ENCODE results near the gene AUTS2. TPM values are rescaled to one million over a fixed set of nuclear protein-coding genes. Genes with fewer than 3 reads are reported as not detected.

AUTS2 gene
- total and polyA plus RNA-seq, 2 of the 8 experiments (the other 6 are each of a cell fraction or from before 2014, with no cell fraction given): 25.9 to 101 TPM

GRCh38 chr7:69946901-69947300 is 348.6 kb downstream of the AUTS2 start:
- Histone ChIP-seq H3K23ac (ENCODE audit: insufficient read length) (no peak overlapping the region), H2BK20ac (ENCODE audit: low read length) (no peak overlapping the region), H3K27ac (ENCODE audit: low read depth, low read length) (no peak overlapping the region), H3K4ac (replicated peaks; ENCODE audit: insufficient read length, low read depth, low read length) (no peak overlapping the region), H2BK15ac (ENCODE audit: low read length) (no peak overlapping the region), H3K23me2 (ENCODE audit: low read depth, low read length) (no peaks in the 10 kb centered on the region), H3K18ac (ENCODE audit: extremely low read depth, low read length) (no peak overlapping the region), H2AK5ac (ENCODE audit: low read depth, low read length) (no peak overlapping the region), H4K8ac (ENCODE audit: extremely low read depth, insufficient read depth, low read length) (no peak overlapping the region), H3K9ac (replicated peaks in 1 of 4; ENCODE audit: extremely low read depth in 1 of 4, low read depth in 3 of 4, low read length in 3 of 4) (no peak overlapping the region), H4K20me1 (replicated peaks in 1 of 2; ENCODE audit: control insufficient read depth in 1 of 2, insufficient read depth in 2 of 2, low read length in 2 of 2) (no peaks in the 10 kb centered on the region), H3K27me3 (replicated peaks in 1 of 4; ENCODE audit: control insufficient read depth in 3 of 4, extremely low read depth in 1 of 4, insufficient read depth in 3 of 4, low read length in 3 of 4) (no peaks in the 10 kb centered on the region), H4K91ac (replicated peaks; ENCODE audit: insufficient read length, low read length) (no peak overlapping the region), H3K79me2 (ENCODE audit: control insufficient read depth in 1 of 2, insufficient read depth in 2 of 2, low read length in 2 of 2) (no peaks in the 10 kb centered on the region), H2BK120ac (replicated peaks; ENCODE audit: low read depth, low read length) (no peak overlapping the region), H3K4me1 (replicated peaks in 1 of 4; ENCODE audit: control insufficient read depth in 3 of 4, insufficient read depth in 4 of 4, low read length in 3 of 4) (0 out of 7 replicates have a peak, but pooled peaks cover 0 to 2% (median 0%) of the 10 kb centered on the region in 4 experiments), H3K14ac (ENCODE audit: insufficient read length) (no peak overlapping the region), H2BK12ac (ENCODE audit: low read depth, low read length) (no peak overlapping the region), H2BK5ac (ENCODE audit: low read depth, low read length) (no peak overlapping the region), H4K5ac (ENCODE audit: insufficient read length, low read depth, low read length) (no peak overlapping the region), H3K9me3 (ENCODE audit: insufficient read depth in 2 of 2, low read depth in 1 of 2, low read length in 1 of 2) (no peaks in the 10 kb centered on the region), H3K36me3 (ENCODE audit: control insufficient read depth in 2 of 4, insufficient read depth in 4 of 4, low read length in 3 of 4) (no peaks in the 10 kb centered on the region), H2AFZ (ENCODE audit: low read length) (no peak overlapping the region), H3K4me3 (ENCODE audit: extremely low read depth in 1 of 4, insufficient read depth in 2 of 4, low read depth in 3 of 4, low read length in 4 of 4) (no peak overlapping the region), H3K79me1 (ENCODE audit: low read depth, low read length) (no peaks in the 10 kb centered on the region), H3K56ac (replicated peaks; ENCODE audit: insufficient read length, low read depth, low read length) (no peak overlapping the region), H3K4me2 (ENCODE audit: insufficient read depth in 1 of 2, low read depth in 2 of 2, low read length in 2 of 2) (no peak overlapping the region)
- DNase-seq (ENCODE audit: low read depth in 1 of 2, low spot score in 2 of 2): no peak
- 90% methylated on average over 5 of the region's 5 CpGs; no CpG with 5 or more reads in 1 of the 2 experiments for WGBS, 2 experiments (ENCODE audit: extremely low coverage in 1 of 2, insufficient coverage in 1 of 2, insufficient read length in 1 of 2, insufficient replicate concordance in 2 of 2, low coverage in 1 of 2, low lambda C conversion rate in 2 of 2, missing lambda C conversion rate in 1 of 2)
- ChIA-PET POLR2A (ENCODE audit: partially characterized antibody) (no interaction called here), CTCF (ENCODE audit: partially characterized antibody) (interaction anchor here (1.2 kb wide), 1 partner anchor 14 kb away, joined by 3 read pairs; no protein-coding TSS in a partner anchor)
- no peak for FAIRE-seq
- TF ChIP-seq BCL11A (IDR thresholded peaks at IDR 0.05; ENCODE audit: low read depth in 2 of 2, low read length in 2 of 2) (no peak), HDAC6 (IDR thresholded peaks at IDR 0.05; ENCODE audit: low read depth, low read length) (no peak), POLR2A (IDR thresholded peaks at IDR 0.05; ENCODE audit: control extremely low read depth in 1 of 2, low read depth in 2 of 2, low read length in 2 of 2) (no peak), TBP (IDR thresholded peaks at IDR 0.05; ENCODE audit: low read depth, low read length) (no peak), SIRT6 (IDR thresholded peaks at IDR 0.05; ENCODE audit: low read length) (no peak), EP300 (IDR thresholded peaks at IDR 0.05; ENCODE audit: borderline replicate concordance in 1 of 2, low read depth in 2 of 2, low read length in 2 of 2) (no peak)
